Activated CD8-positive, alpha-beta T cell treated with anti-CD3 and anti-CD28 coated beads for 36 hours (primary cell): Measurements from ENCODE around the gene RRP12. TPM values are rescaled to one million over a fixed set of nuclear protein-coding genes. Genes with fewer than 3 reads are reported as not detected.

ENCODE experiments used
- ATAC-seq: fragments of 200-7000 bp; cut with Tn5 transposase; one replicate; pipeline ENCODE4 v1.10.0; 2021; ENCODE audit warnings: mild to moderate bottlenecking, moderate library complexity
- CTCF ChIA-PET: fragments of 350-600 bp; sonication (Branson Sonifier 250); formaldehyde crosslinking; loops from one replicate; lab custom pipeline; 2021; ENCODE audit warnings: antibody characterized with exemption; lab: Charles Lee
- POLR2A ChIA-PET: fragments of 350-600 bp; sonication (Branson Sonifier 250); formaldehyde crosslinking; loops from one replicate; lab custom pipeline; 2021; ENCODE audit warnings: antibody characterized with exemption; lab: Charles Lee
- DNase-seq: peaks from one replicate; pipeline ENCODE4 v3.0.0-alpha.2; 2020
- H3K27ac Mint-ChIP-seq: one replicate; pipeline ENCODE4 v1.8.0; 2021; ENCODE audit warnings: mild to moderate bottlenecking, mixed read lengths
- H3K27me3 Mint-ChIP-seq: one replicate; pipeline ENCODE4 v1.8.0; 2021; ENCODE audit warnings: mixed read lengths
- H3K36me3 Mint-ChIP-seq: one replicate; pipeline ENCODE4 v1.8.0; 2021; ENCODE audit warnings: low read depth, mixed read lengths
- H3K4me1 Mint-ChIP-seq: one replicate; pipeline ENCODE4 v1.8.0; 2021; ENCODE audit warnings: low read depth, mixed read lengths
- H3K4me3 Mint-ChIP-seq: one replicate; pipeline ENCODE4 v1.8.0; 2021; ENCODE audit warnings: mild to moderate bottlenecking, moderate library complexity, mixed read lengths
- H3K9me3 Mint-ChIP-seq: one replicate; pipeline ENCODE4 v1.8.0; 2021; ENCODE audit warnings: mixed read lengths
- intact Hi-C: fragments of 100-400 bp; cut with micrococcal nuclease; formaldehyde crosslinking; loops from one replicate; pipeline ENCODE4 v1.10.0; 2022
- total RNA-seq, 2 experiments: library from RNA; stranded (reverse); gene quantifications; one replicate each; pipeline ENCODE4 v1.2.3, GENCODE V29; 2021
- TF ChIP-seq, protein P1 (sequence below): fragments of 200-600 bp; IDR thresholded peaks from one replicate; pipeline ENCODE4 v1.8.0; 2022; ENCODE audit warnings: antibody characterized with exemption, mild to moderate bottlenecking

RRP12 gene
- total RNA-seq, 2 experiments from 2014 or later: 50.3 to 51.0 TPM

DNA sequence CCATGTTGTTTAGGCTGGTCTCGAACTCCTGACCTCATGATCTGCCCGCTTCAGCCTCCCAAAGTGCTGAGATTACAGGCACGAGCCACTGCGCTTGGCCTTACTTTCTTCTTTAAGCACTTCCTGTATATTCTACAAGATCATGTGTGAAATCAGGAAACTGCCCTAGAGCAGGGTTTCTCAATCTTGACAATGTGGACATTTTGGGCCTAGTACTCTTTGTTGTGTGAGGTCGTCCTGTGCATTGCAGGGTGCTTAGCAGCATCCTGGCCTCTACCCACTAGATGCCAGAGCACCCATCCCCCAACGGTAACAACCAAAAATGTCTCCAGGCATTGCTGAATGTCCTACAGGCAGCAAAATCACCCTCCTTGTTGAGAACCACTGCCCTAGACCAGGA lies 24.7 kb downstream of the RRP12 start:
- no peaks in the 10 kb centered on the region for H3K9me3 Mint-ChIP-seq
- TF ChIP-seq, protein P1, sequence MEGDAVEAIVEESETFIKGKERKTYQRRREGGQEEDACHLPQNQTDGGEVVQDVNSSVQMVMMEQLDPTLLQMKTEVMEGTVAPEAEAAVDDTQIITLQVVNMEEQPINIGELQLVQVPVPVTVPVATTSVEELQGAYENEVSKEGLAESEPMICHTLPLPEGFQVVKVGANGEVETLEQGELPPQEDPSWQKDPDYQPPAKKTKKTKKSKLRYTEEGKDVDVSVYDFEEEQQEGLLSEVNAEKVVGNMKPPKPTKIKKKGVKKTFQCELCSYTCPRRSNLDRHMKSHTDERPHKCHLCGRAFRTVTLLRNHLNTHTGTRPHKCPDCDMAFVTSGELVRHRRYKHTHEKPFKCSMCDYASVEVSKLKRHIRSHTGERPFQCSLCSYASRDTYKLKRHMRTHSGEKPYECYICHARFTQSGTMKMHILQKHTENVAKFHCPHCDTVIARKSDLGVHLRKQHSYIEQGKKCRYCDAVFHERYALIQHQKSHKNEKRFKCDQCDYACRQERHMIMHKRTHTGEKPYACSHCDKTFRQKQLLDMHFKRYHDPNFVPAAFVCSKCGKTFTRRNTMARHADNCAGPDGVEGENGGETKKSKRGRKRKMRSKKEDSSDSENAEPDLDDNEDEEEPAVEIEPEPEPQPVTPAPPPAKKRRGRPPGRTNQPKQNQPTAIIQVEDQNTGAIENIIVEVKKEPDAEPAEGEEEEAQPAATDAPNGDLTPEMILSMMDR: no peak
- no peaks in the 10 kb centered on the region for H3K27me3 Mint-ChIP-seq
- intact Hi-C loops: no loop called here
- H3K36me3 Mint-ChIP-seq: peaks cover 32% of the 10 kb centered on the region
- POLR2A ChIA-PET: no interaction called here
- H3K4me1 Mint-ChIP-seq: no peaks in the 10 kb centered on the region
- DNase-seq (no peak), ATAC-seq (no peak)
- no peak overlapping the region for H3K4me3 Mint-ChIP-seq
- CTCF ChIA-PET: no interaction called here
- no peak overlapping the region for H3K27ac Mint-ChIP-seq

DNA sequence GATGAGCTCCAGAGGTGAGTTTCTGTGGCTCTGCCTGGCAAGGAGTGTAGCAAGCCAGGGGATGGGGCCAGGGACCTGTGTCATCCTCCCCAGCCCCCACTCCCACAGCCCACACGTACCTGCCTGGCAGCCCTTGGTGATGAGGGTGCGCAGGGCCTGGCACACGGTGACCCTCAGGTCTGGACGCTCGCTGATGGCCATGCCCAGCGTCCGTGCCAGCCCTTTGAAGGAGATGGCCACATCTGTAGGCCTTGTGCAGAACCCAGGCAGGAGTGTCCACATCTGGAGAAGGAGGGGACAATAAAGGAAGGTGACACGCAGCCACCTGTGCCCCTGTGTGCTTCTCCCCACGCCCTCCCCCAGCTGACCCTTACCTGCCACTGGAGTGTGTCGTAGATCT lies 27.7 kb downstream of the RRP12 start:
- H3K4me1 Mint-ChIP-seq: no peaks in the 10 kb centered on the region
- peaks cover 38% of the 10 kb centered on the region for H3K36me3 Mint-ChIP-seq
- TF ChIP-seq, protein P1: no peak
- DNase-seq: no peak
- intact Hi-C loops: no loop called here
- ChIA-PET CTCF (no interaction called here), POLR2A (interaction anchor here (1.3 kb wide), 1 partner anchor 8 kb away, joined by 4 read pairs; no protein-coding TSS in a partner anchor)
- H3K4me3 Mint-ChIP-seq: no peak overlapping the region
- no peaks in the 10 kb centered on the region for H3K27me3 Mint-ChIP-seq
- ATAC-seq: no peak
- no peaks in the 10 kb centered on the region for H3K9me3 Mint-ChIP-seq
- H3K27ac Mint-ChIP-seq: no peak overlapping the region

DNA sequence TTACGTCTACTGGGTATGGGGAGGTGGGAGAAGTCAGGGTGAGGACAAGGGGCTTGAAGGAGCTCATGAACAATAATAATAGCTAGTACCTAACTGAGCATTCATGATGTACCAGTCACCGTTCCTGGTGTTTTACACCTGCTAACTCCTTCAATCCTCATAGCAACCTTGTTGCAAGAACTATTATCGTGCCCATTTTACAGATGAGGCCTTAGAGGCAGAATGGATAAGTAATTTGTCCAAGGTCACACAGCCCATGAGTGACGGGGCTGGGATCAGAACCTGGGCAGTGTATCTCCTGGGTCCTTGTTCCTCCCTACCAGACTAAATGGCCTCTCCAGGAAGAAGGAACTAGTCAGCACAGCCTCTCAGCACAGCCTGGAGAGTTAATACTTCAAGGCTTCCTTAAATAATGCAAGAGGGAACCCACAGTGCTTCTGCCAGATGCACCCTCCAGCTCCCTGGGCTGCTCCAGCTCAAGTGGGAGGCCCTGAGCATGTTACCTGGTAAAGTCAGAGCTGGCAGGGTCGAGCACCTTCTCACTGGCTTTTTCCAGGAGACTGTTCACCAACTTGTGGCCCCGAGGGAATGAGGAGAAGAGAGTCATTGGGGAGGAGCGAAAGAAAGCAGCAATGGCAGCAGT lies 28.8 kb downstream of the RRP12 start:
- no peaks in the 10 kb centered on the region for H3K9me3 Mint-ChIP-seq
- intact Hi-C loops: no loop called here
- POLR2A ChIA-PET: interaction anchor here (1.3 kb wide), 1 partner anchor 10 kb away, joined by 4 read pairs; no protein-coding TSS in a partner anchor
- H3K27ac Mint-ChIP-seq: no peak overlapping the region
- CTCF ChIA-PET: interaction anchor here (0.7 to 1.0 kb wide), 2 partner anchors 13 to 194 kb away, joined by 3 read pairs; no protein-coding TSS in a partner anchor
- no peaks in the 10 kb centered on the region for H3K27me3 Mint-ChIP-seq
- DNase-seq (no peak), ATAC-seq (no peak)
- H3K4me1 Mint-ChIP-seq: no peaks in the 10 kb centered on the region
- TF ChIP-seq, protein P1: no peak
- H3K36me3 Mint-ChIP-seq: peaks cover 33% of the 10 kb centered on the region
- no peak overlapping the region for H3K4me3 Mint-ChIP-seq

DNA sequence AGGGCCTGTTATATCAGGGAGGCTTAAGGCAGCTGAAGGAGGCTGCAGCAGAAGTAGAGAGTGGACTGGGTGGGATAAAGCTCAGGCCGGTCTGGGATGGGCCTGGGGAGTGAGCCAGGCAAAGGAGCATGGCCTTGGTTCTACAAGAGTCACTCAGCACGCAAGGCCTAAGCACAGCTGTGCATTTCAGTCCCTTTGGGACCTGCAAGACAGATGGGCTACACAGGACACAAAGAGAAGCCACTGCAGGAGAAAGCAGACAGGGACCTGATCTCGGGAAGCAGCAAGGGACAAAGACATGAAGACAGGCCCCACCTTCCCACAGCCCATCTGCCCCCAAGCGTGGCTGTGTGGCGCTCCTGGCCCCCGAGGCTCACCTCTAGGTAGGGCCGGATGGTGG lies 29.4 kb downstream of the RRP12 start:
- intact Hi-C loops: no loop called here
- H3K9me3 Mint-ChIP-seq: no peaks in the 10 kb centered on the region
- TF ChIP-seq, protein P1: no peak
- H3K36me3 Mint-ChIP-seq: peaks cover 37% of the 10 kb centered on the region
- ChIA-PET POLR2A (no interaction called here), CTCF (interaction anchor here (0.7 to 1.0 kb wide), 2 partner anchors 13 to 194 kb away, joined by 3 read pairs; no protein-coding TSS in a partner anchor)
- H3K4me3 Mint-ChIP-seq: no peak overlapping the region
- H3K4me1 Mint-ChIP-seq: no peaks in the 10 kb centered on the region
- DNase-seq: no peak
- no peak overlapping the region for H3K27ac Mint-ChIP-seq
- no peaks in the 10 kb centered on the region for H3K27me3 Mint-ChIP-seq
- no peak for ATAC-seq

DNA sequence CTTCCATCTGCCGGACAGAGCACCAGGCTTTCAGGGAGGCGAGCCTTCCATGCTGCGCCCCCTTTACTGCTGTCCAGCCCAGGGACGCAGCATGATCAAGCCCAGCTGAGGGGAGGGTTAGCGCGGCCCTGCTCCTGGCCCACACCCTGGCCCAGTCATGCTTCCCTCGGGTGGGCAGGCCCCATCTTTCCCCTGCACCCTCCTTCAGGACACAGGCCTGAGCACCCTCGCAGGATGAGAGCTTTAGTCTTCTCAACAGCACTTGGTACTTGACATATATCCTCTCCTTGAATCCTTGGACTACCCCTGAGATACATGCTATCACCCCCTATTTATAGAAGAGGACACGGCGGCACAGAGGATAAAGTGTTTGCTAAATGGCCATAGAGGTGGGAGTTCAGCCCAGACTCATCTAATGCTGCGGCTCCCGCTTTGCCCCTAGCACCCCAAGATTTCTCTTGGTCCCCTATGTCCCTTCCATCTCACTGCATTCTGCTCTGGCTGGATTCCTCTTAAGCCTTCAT lies 34.0 kb downstream of the RRP12 start:
- H3K4me1 Mint-ChIP-seq: no peaks in the 10 kb centered on the region
- intact Hi-C loops: no loop called here
- no peak for ATAC-seq
- POLR2A ChIA-PET: interaction anchor here (0.7 kb wide), 1 partner anchor 223 kb away, joined by 3 read pairs; no protein-coding TSS in a partner anchor
- CTCF ChIA-PET: no interaction called here
- no peak overlapping the region for H3K27ac Mint-ChIP-seq
- H3K9me3 Mint-ChIP-seq: no peaks in the 10 kb centered on the region
- no peak for DNase-seq
- H3K27me3 Mint-ChIP-seq: no peaks in the 10 kb centered on the region
- TF ChIP-seq, protein P1: no peak
- H3K4me3 Mint-ChIP-seq: no peak overlapping the region
- H3K36me3 Mint-ChIP-seq: peaks cover 37% of the 10 kb centered on the region
